HepG2 (cell line): ENCODE data around the gene ATP11A. TPM values are rescaled to one million over a fixed set of nuclear protein-coding genes. Genes with fewer than 3 reads are reported as not detected.
A peak's percentile ranks its signal among the peaks of the same experiment; 100 is the strongest.

ENCODE experiments used
- CHD4 ChIP-seq: fragments of 200-600 bp; sonication (generic); IDR thresholded peaks from 2 replicates; pipeline ENCODE4 v1.7.0; 2017; ENCODE audit warnings: mild to moderate bottlenecking, low read length, borderline replicate concordance
- CREM ChIP-seq, 2 experiments: sonication (generic) in 1 of 2; formaldehyde crosslinking in 1 of 2; IDR thresholded peaks; 2 replicates each; pipeline versions ENCODE4 v1.4.0 to v1.6.1; 2016 to 2020; ENCODE audit warnings: antibody characterized with exemption in 1 of 2, mild to moderate bottlenecking in 1 of 2, missing genetic modification reagents in 1 of 2
- DPF2 ChIP-seq: sonication (generic); formaldehyde crosslinking; IDR thresholded peaks from 2 replicates; pipeline ENCODE4 v1.4.0; 2020; ENCODE audit warnings: mild to moderate bottlenecking, low read depth, missing genetic modification reagents, borderline replicate concordance
- EED ChIP-seq: sonication (generic); formaldehyde crosslinking; IDR thresholded peaks from 2 replicates; pipeline ENCODE4 v1.5.0; 2020; ENCODE audit warnings: mild to moderate bottlenecking, missing genetic modification reagents
- HNF4G ChIP-seq, 2 experiments: sonication (generic) in 1 of 2; formaldehyde crosslinking in 1 of 2; IDR thresholded peaks; 2 replicates each; pipeline versions ENCODE4 v1.4.0 to v1.6.1; 2011 to 2020; ENCODE audit warnings: borderline replicate concordance in 2 of 2, low read depth in 2 of 2, mild to moderate bottlenecking in 2 of 2, low read length in 1 of 2, missing genetic modification reagents in 1 of 2, moderate library complexity in 1 of 2
- HNRNPLL ChIP-seq: fragments of 200-400 bp; formaldehyde crosslinking; IDR thresholded peaks from 2 replicates; pipeline ENCODE4 v1.6.1; 2017; ENCODE audit warnings: mild to moderate bottlenecking, low read depth, low read length; ENCODE audit not compliant: poor library complexity, severe bottlenecking
- HOXA9 ChIP-seq: sonication (generic); formaldehyde crosslinking; IDR thresholded peaks from 2 replicates; pipeline ENCODE4 v1.8.1; 2022; ENCODE audit warnings: missing genetic modification reagents, mild to moderate bottlenecking, moderate library complexity, borderline replicate concordance
- KDM1A ChIP-seq: IDR thresholded peaks from 2 replicates; pipeline ENCODE4 v1.6.1; 2016; ENCODE audit warnings: missing compliant biosample characterization
- KDM4B ChIP-seq: sonication (generic); formaldehyde crosslinking; IDR thresholded peaks from 2 replicates; pipeline ENCODE4 v1.4.0; 2020; ENCODE audit warnings: missing genetic modification reagents
- NR2F2 ChIP-seq: IDR thresholded peaks from 2 replicates; pipeline ENCODE4 v1.6.1; 2012; ENCODE audit warnings: low read depth, inconsistent platforms, borderline replicate concordance
- NRL ChIP-seq: sonication (generic); formaldehyde crosslinking; IDR thresholded peaks from 2 replicates; pipeline ENCODE4 v1.5.0; 2020; ENCODE audit warnings: missing genetic modification reagents, mild to moderate bottlenecking, moderate library complexity, borderline replicate concordance
- ONECUT2 ChIP-seq: sonication (generic); formaldehyde crosslinking; IDR thresholded peaks from 2 replicates; pipeline ENCODE4 v1.4.0; 2020; ENCODE audit warnings: missing genetic modification reagents
- POLR2G ChIP-seq: fragments of 200-400 bp; formaldehyde crosslinking; IDR thresholded peaks from 2 replicates; pipeline ENCODE4 v1.6.1; 2018; ENCODE audit warnings: mild to moderate bottlenecking, low read depth, low read length, moderate library complexity
- RAD51 ChIP-seq: fragments of 450-650 bp; IDR thresholded peaks from 2 replicates; pipeline ENCODE4 v1.6.1; 2016; ENCODE audit warnings: borderline replicate concordance
- SMAD9 ChIP-seq: sonication (generic); formaldehyde crosslinking; IDR thresholded peaks from 2 replicates; pipeline ENCODE4 v1.5.1; 2020; ENCODE audit warnings: mild to moderate bottlenecking, missing genetic modification reagents
- SUZ12 ChIP-seq: fragments of 150-350 bp; IDR thresholded peaks from 2 replicates; pipeline ENCODE4 v1.6.1; 2014; ENCODE audit warnings: low read depth, low read length
- TBX2 ChIP-seq: sonication (generic); formaldehyde crosslinking; IDR thresholded peaks from 2 replicates; pipeline ENCODE4 v1.5.0; 2020; ENCODE audit warnings: missing genetic modification reagents, mild to moderate bottlenecking, borderline replicate concordance
- TFAP4 ChIP-seq: sonication (generic); IDR thresholded peaks from 2 replicates; pipeline ENCODE4 v1.6.1; 2016; ENCODE audit warnings: low read depth, borderline replicate concordance
- ZGPAT ChIP-seq: IDR thresholded peaks from 2 replicates; pipeline ENCODE4 v1.6.1; 2016; ENCODE audit warnings: mild to moderate bottlenecking
- ZNF230 ChIP-seq: sonication (generic); formaldehyde crosslinking; IDR thresholded peaks from 2 replicates; pipeline ENCODE4 v1.4.0; 2020; ENCODE audit warnings: mild to moderate bottlenecking, missing genetic modification reagents
- ZNF251 ChIP-seq: sonication (generic); formaldehyde crosslinking; IDR thresholded peaks from 2 replicates; pipeline ENCODE4 v1.9.0; 2021; ENCODE audit warnings: mild to moderate bottlenecking, missing genetic modification reagents
- ZNF501 ChIP-seq: sonication (generic); formaldehyde crosslinking; IDR thresholded peaks from 2 replicates; pipeline ENCODE4 v1.5.1; 2020; ENCODE audit warnings: mild to moderate bottlenecking, moderate library complexity, missing genetic modification reagents
- ZNF674 ChIP-seq: sonication (generic); formaldehyde crosslinking; IDR thresholded peaks from 2 replicates; pipeline ENCODE4 v1.5.0; 2020; ENCODE audit warnings: low read depth, mild to moderate bottlenecking, missing genetic modification reagents
- ZNF704 ChIP-seq: sonication (generic); formaldehyde crosslinking; IDR thresholded peaks from 2 replicates; pipeline ENCODE4 v1.8.1; 2023; ENCODE audit warnings: mild to moderate bottlenecking, inconsistent platforms, moderate library complexity, missing genetic modification reagents, borderline replicate concordance
- ZNF724P ChIP-seq: sonication (generic); formaldehyde crosslinking; IDR thresholded peaks from 2 replicates; pipeline ENCODE4 v1.8.0; 2022; ENCODE audit warnings: missing genetic modification reagents, borderline replicate concordance
- polyA plus RNA-seq, 8 experiments: library from polyadenylated mRNA; depleted of rRNA in 3 of 8; stranded (reverse) in 7 of 8; unstranded in 1 of 8; fragments of >200 nt; fragmentation: Illumina TruSeq in 4 of 8; extraction: Trizol in 4 of 8; gene quantifications; 2 replicates each; pipeline versions ENCODE4 v1.2.1 to v1.2.3, GENCODE V29; 2011 to 2016; ENCODE audit warnings: low read depth in 4 of 8, missing spikeins in 1 of 8, mixed read lengths in 1 of 8; ENCODE audit not compliant: insufficient read depth in 1 of 8
- total RNA-seq, 5 experiments: library from RNA; depleted of rRNA; stranded (reverse); fragments of >200 nt; fragmentation: Illumina TruSeq; extraction: Trizol; gene quantifications; 2 replicates each; pipeline ENCODE4 v1.2.3, GENCODE V29; 2016; ENCODE audit warnings: low read depth in 1 of 5

The ATP11A gene
- total and polyA plus RNA-seq, 2 of the 13 experiments (the other 11 are each of a cell fraction or from before 2014, with no cell fraction given): 18.4 to 20.1 TPM

- TF ChIP-seq CHD4: no peak; the same call in 1 of the 2 replicates
- no peak for TF ChIP-seq HOXA9 (CRISPR knock-in tag)
- peak; percentile 8 for TF ChIP-seq HNRNPLL
- TF ChIP-seq ZNF724P (CRISPR knock-in tag): no peak
- no peak for TF ChIP-seq ONECUT2 (CRISPR knock-in tag)
- TF ChIP-seq POLR2G: peak; percentile 78
- no peak for TF ChIP-seq ZNF704
- TF ChIP-seq EED (CRISPR knock-in tag): no peak
- TF ChIP-seq ZNF230 (CRISPR knock-in tag): no peak
- TF ChIP-seq ZNF251 (CRISPR knock-in tag): no peak
- TF ChIP-seq KDM1A (CRISPR knock-in tag): no peak
- no peak for TF ChIP-seq ZNF674 (CRISPR knock-in tag)
- 0 out of 2 replicates have a peak, but pooled peaks have one; percentile 26 for TF ChIP-seq ZGPAT (CRISPR knock-in tag)
- no peak for TF ChIP-seq SUZ12
- TF ChIP-seq NR2F2: 0 out of 2 replicates have a peak, but pooled peaks have one; percentile 16
- TF ChIP-seq SMAD9 (CRISPR knock-in tag): 0 out of 2 replicates have a peak, but pooled peaks have one; percentile 11
- TF ChIP-seq HNF4G (IDR thresholded peaks at IDR 0.05; ENCODE audit: borderline replicate concordance, low read depth, low read length): peak; percentile 14; the same call in 1 of the 2 replicates
- no peak; the same call in 1 of the 2 replicates for TF ChIP-seq HNF4G (CRISPR knock-in tag; IDR thresholded peaks at IDR 0.05; ENCODE audit: borderline replicate concordance, low read depth)
- peak; percentile 83 for TF ChIP-seq KDM4B (CRISPR knock-in tag)
- no peak for TF ChIP-seq NRL (CRISPR knock-in tag)
- peak; percentile 42; the same call in 1 of the 2 replicates for TF ChIP-seq DPF2 (CRISPR knock-in tag)
- TF ChIP-seq TBX2: peak; percentile 49; the same call in 1 of the 2 replicates
- no peak for TF ChIP-seq RAD51
- peak; percentile 53; the same call in 1 of the 2 replicates for TF ChIP-seq CREM (IDR thresholded peaks at IDR 0.05)
- TF ChIP-seq CREM (CRISPR knock-in tag; IDR thresholded peaks at IDR 0.05): no peak
- no peak; the same call in 1 of the 2 replicates for TF ChIP-seq TFAP4
- TF ChIP-seq ZNF501 (CRISPR knock-in tag): no peak
These were observed 31.6 kb downstream of the ATP11A start (continued) for GRCh38 chr13:112721198-112722104.
